ENCODE measurements around the gene TMEM123. TPM values are rescaled to one million over a fixed set of nuclear protein-coding genes. Genes with fewer than 3 reads are reported as not detected.

Gene TMEM123
- total RNA-seq, 1 experiment from 2014 or later = 116 TPM

GRCh38 chr11:102476069-102476468, 23.5 kb upstream of the TMEM123 start:
- Mint-ChIP-seq H3K9me3 (no peaks in the 10 kb centered on the region), H3K27ac (no peak overlapping the region), H3K4me1 (peaks cover 26% of the 10 kb centered on the region), H3K36me3 (no peaks in the 10 kb centered on the region), H3K4me3 (no peak overlapping the region), H3K27me3 (ENCODE audit: low read depth) (no peaks in the 10 kb centered on the region)
- no peak for ATAC-seq
- ChIA-PET POLR2A (no interaction called here), CTCF (interaction anchor here (1.2 to 1.8 kb wide), 2 partner anchors 24 to 86 kb away, joined by 3 to 8 read pairs; no protein-coding TSS in a partner anchor)
- DNase-seq (ENCODE audit: low spot score) = no peak
- TF ChIP-seq, protein P1, sequence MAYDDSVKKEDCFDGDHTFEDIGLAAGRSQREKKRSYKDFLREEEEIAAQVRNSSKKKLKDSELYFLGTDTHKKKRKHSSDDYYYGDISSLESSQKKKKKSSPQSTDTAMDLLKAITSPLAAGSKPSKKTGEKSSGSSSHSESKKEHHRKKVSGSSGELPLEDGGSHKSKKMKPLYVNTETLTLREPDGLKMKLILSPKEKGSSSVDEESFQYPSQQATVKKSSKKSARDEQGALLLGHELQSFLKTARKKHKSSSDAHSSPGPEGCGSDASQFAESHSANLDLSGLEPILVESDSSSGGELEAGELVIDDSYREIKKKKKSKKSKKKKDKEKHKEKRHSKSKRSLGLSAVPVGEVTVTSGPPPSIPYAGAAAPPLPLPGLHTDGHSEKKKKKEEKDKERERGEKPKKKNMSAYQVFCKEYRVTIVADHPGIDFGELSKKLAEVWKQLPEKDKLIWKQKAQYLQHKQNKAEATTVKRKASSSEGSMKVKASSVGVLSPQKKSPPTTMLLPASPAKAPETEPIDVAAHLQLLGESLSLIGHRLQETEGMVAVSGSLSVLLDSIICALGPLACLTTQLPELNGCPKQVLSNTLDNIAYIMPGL (CRISPR knock-in tag; IDR thresholded peaks at IDR 0.05) = no peak
- TF ChIP-seq NR1H2 (CRISPR knock-in tag; IDR thresholded peaks at IDR 0.05) (no peak), MYBL2 (CRISPR knock-in tag; IDR thresholded peaks at IDR 0.05) (no peak), ZNF219 (CRISPR knock-in tag; IDR thresholded peaks at IDR 0.05; ENCODE audit: borderline replicate concordance) (no peak), USF1 (CRISPR knock-in tag; IDR thresholded peaks at IDR 0.05) (no peak), ZNF423 (CRISPR knock-in tag; IDR thresholded peaks at IDR 0.05) (no peak), ATF3 (CRISPR knock-in tag; conservative IDR thresholded peaks at IDR 0.05) (no peak), ZNF396 (CRISPR knock-in tag; IDR thresholded peaks at IDR 0.05; ENCODE audit: borderline replicate concordance) (no peak), SMAD3 (CRISPR knock-in tag; IDR thresholded peaks at IDR 0.05; ENCODE audit: borderline replicate concordance) (no peak)
- TF ChIP-seq, protein P2, sequence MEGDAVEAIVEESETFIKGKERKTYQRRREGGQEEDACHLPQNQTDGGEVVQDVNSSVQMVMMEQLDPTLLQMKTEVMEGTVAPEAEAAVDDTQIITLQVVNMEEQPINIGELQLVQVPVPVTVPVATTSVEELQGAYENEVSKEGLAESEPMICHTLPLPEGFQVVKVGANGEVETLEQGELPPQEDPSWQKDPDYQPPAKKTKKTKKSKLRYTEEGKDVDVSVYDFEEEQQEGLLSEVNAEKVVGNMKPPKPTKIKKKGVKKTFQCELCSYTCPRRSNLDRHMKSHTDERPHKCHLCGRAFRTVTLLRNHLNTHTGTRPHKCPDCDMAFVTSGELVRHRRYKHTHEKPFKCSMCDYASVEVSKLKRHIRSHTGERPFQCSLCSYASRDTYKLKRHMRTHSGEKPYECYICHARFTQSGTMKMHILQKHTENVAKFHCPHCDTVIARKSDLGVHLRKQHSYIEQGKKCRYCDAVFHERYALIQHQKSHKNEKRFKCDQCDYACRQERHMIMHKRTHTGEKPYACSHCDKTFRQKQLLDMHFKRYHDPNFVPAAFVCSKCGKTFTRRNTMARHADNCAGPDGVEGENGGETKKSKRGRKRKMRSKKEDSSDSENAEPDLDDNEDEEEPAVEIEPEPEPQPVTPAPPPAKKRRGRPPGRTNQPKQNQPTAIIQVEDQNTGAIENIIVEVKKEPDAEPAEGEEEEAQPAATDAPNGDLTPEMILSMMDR (IDR thresholded peaks at IDR 0.05) = no peak

- CTCF ChIA-PET = interaction anchor here (1.3 kb wide), 1 partner anchor 83 kb away, joined by 4 read pairs; no protein-coding TSS in a partner anchor
- DNase-seq (ENCODE audit: low spot score) = no peak
- no peaks in the 10 kb centered on the region for H3K27me3 Mint-ChIP-seq (ENCODE audit: low read depth)
- H3K4me1 Mint-ChIP-seq = peaks cover 18% of the 10 kb centered on the region
- ATAC-seq = no peak
- POLR2A ChIA-PET = no interaction called here
- TF ChIP-seq, protein P3, sequence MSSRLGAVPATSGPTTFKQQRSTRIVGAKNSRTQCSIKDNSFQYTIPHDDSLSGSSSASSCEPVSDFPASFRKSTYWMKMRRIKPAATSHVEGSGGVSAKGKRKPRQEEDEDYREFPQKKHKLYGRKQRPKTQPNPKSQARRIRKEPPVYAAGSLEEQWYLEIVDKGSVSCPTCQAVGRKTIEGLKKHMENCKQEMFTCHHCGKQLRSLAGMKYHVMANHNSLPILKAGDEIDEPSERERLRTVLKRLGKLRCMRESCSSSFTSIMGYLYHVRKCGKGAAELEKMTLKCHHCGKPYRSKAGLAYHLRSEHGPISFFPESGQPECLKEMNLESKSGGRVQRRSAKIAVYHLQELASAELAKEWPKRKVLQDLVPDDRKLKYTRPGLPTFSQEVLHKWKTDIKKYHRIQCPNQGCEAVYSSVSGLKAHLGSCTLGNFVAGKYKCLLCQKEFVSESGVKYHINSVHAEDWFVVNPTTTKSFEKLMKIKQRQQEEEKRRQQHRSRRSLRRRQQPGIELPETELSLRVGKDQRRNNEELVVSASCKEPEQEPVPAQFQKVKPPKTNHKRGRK (CRISPR knock-in tag; IDR thresholded peaks at IDR 0.05; ENCODE audit: borderline replicate concordance) = no peak
- TF ChIP-seq PRRX2 (CRISPR knock-in tag; IDR thresholded peaks at IDR 0.05) = no peak
- TF ChIP-seq, protein P4, sequence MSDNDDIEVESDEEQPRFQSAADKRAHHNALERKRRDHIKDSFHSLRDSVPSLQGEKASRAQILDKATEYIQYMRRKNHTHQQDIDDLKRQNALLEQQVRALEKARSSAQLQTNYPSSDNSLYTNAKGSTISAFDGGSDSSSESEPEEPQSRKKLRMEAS (CRISPR knock-in tag; IDR thresholded peaks at IDR 0.05) = no peak
- TF ChIP-seq, protein P5, sequence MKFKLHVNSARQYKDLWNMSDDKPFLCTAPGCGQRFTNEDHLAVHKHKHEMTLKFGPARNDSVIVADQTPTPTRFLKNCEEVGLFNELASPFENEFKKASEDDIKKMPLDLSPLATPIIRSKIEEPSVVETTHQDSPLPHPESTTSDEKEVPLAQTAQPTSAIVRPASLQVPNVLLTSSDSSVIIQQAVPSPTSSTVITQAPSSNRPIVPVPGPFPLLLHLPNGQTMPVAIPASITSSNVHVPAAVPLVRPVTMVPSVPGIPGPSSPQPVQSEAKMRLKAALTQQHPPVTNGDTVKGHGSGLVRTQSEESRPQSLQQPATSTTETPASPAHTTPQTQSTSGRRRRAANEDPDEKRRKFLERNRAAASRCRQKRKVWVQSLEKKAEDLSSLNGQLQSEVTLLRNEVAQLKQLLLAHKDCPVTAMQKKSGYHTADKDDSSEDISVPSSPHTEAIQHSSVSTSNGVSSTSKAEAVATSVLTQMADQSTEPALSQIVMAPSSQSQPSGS (CRISPR knock-in tag; IDR thresholded peaks at IDR 0.05; ENCODE audit: borderline replicate concordance, low read depth) = no peak
- H3K36me3 Mint-ChIP-seq = no peaks in the 10 kb centered on the region
- H3K9me3 Mint-ChIP-seq = no peaks in the 10 kb centered on the region
- H3K27ac Mint-ChIP-seq = no peak overlapping the region
- H3K4me3 Mint-ChIP-seq = no peak overlapping the region
Measured at GRCh38 chr11:102473543-102473942, 21.0 kb upstream of the TMEM123 start.

DNA sequence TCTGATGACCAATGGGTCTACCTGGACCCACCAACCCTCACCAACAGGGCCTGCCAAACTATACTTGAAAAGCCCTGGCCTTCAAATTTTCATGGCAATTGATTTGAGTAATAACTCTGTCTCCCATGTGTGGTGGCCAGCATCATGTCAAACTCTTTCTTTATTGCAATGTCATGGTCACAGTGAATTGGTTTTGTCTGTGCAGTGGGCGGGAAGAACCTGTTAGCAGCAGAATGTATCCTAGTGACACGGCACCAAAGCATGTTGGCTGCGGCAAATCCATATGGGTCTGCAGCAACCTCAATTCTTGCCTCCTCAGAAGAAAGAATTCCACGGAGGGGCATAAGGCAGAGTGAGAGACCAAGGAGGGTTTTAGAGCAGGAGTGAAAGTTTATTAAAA, 19.6 kb upstream of the TMEM123 start:
- Mint-ChIP-seq H3K9me3 (no peaks in the 10 kb centered on the region), H3K4me3 (no peak overlapping the region), H3K27me3 (ENCODE audit: low read depth) (no peaks in the 10 kb centered on the region), H3K36me3 (no peaks in the 10 kb centered on the region), H3K27ac (no peak overlapping the region), H3K4me1 (peaks cover 12% of the 10 kb centered on the region)
- no peak for DNase-seq (ENCODE audit: low spot score)
- ChIA-PET CTCF (no interaction called here), POLR2A (no interaction called here)
- ATAC-seq = no peak
- TF ChIP-seq MXD4 (CRISPR knock-in tag; IDR thresholded peaks at IDR 0.05; ENCODE audit: borderline replicate concordance) = no peak
- TF ChIP-seq ZNF396 (CRISPR knock-in tag; IDR thresholded peaks at IDR 0.05; ENCODE audit: borderline replicate concordance) = no peak
- TF ChIP-seq ZMAT4 (CRISPR knock-in tag; IDR thresholded peaks at IDR 0.05) = no peak
- no peak for TF ChIP-seq PRRX2 (CRISPR knock-in tag; IDR thresholded peaks at IDR 0.05)
- TF ChIP-seq, protein P1 (CRISPR knock-in tag; IDR thresholded peaks at IDR 0.05) = no peak
- no peak for TF ChIP-seq MYBL2 (CRISPR knock-in tag; IDR thresholded peaks at IDR 0.05)
- no peak for TF ChIP-seq IRF2 (CRISPR knock-in tag; IDR thresholded peaks at IDR 0.05; ENCODE audit: borderline replicate concordance, low read depth)
- TF ChIP-seq, protein P6, sequence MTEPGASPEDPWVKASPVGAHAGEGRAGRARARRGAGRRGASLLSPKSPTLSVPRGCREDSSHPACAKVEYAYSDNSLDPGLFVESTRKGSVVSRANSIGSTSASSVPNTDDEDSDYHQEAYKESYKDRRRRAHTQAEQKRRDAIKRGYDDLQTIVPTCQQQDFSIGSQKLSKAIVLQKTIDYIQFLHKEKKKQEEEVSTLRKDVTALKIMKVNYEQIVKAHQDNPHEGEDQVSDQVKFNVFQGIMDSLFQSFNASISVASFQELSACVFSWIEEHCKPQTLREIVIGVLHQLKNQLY (CRISPR knock-in tag; IDR thresholded peaks at IDR 0.05) = no peak
- TF ChIP-seq TEAD4 (CRISPR knock-in tag; IDR thresholded peaks at IDR 0.05) = no peak
- TF ChIP-seq, protein P4 (CRISPR knock-in tag; IDR thresholded peaks at IDR 0.05) = no peak
- no peak for TF ChIP-seq FOXK1 (CRISPR knock-in tag; IDR thresholded peaks at IDR 0.05)
